Mesothelial cell of epicardium (in vitro differentiated cells): ENCODE data around the gene SSBP3. TPM values are rescaled to one million over a fixed set of nuclear protein-coding genes. Genes with fewer than 3 reads are reported as not detected.
A peak's percentile ranks its signal among the peaks of the same experiment; 100 is the strongest.

Experiments
- DNase-seq, 2 experiments: peaks; one replicate each; pipeline ENCODE4 v3.0.0; 2021; ENCODE audit warnings: low spot score in 2 of 2; ENCODE audit not compliant: unreplicated experiment in 2 of 2
- H3K27ac Mint-ChIP-seq: 2 replicates; pipeline ENCODE4 v1.8.0; 2021; ENCODE audit warnings: mixed read lengths
- H3K27me3 Mint-ChIP-seq: 2 replicates; pipeline ENCODE4 v1.8.0; 2021; ENCODE audit warnings: low read depth, mixed read lengths
- H3K36me3 Mint-ChIP-seq: 2 replicates; pipeline ENCODE4 v1.8.0; 2021; ENCODE audit warnings: mixed read lengths
- H3K4me1 Mint-ChIP-seq: 2 replicates; pipeline ENCODE4 v1.8.0; 2021; ENCODE audit warnings: mixed read lengths
- H3K4me3 Mint-ChIP-seq: 2 replicates; pipeline ENCODE4 v1.8.0; 2021; ENCODE audit warnings: mild to moderate bottlenecking, moderate library complexity, mixed read lengths
- H3K9me3 Mint-ChIP-seq: 2 replicates; pipeline ENCODE4 v1.8.0; 2021; ENCODE audit warnings: mixed read lengths
- total RNA-seq: library from RNA; stranded (reverse); gene quantifications from 3 replicates; pipeline ENCODE4 v1.2.1, GENCODE V29; 2021
- TF ChIP-seq, protein P1 (sequence below): fragments of 200-600 bp; sonication (generic); IDR thresholded peaks from one replicate; pipeline ENCODE4 v1.5.0; 2021; ENCODE audit warnings: antibody characterized with exemption; ENCODE audit not compliant: unreplicated experiment

The SSBP3 gene
- total RNA-seq, 1 donor from 2014 or later: 172 TPM

DNA sequence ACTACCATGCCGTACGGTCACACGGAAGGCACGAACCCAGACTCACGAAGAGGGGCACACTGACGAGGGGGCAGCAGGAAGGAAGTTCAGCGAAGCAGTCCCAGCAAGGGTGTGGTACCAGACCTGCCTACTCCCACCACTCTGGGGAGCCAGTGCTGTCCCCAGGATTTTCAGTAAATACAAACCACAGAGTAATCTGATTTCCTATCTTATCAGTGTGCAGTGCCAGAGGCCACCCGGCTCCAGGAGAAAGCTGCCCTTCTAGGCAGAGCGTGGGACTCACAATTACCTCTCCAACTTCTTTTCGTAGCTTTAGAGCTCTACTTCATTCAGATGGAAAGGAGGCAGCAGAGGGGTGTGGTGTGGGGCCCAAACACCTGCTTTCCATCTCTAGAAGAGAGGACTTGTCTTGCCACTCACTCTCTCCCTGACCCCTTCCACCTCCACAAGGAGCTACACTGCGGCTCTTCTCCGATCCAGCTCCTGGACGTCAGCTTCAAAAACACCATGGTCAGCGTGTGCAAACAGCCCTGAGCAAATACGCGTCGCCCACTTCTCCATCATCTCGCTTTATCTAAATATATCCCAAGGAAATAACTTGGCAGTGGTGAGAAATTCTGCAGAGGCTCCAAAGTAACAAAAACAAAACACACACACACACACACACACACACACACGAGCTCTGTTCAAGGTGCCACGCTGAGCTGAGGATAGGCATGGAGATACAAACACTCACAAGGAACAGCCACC is 107.7 kb downstream of the SSBP3 start:
- DNase-seq: no peak
- Mint-ChIP-seq H3K4me3 (no peak overlapping the region), H3K36me3 (no peaks in the 10 kb centered on the region), H3K27me3 (no peaks in the 10 kb centered on the region), H3K27ac (peak overlapping the region; percentile 61), H3K4me1 (peaks cover 61% of the 10 kb centered on the region), H3K9me3 (no peaks in the 10 kb centered on the region)
- TF ChIP-seq, protein P1, sequence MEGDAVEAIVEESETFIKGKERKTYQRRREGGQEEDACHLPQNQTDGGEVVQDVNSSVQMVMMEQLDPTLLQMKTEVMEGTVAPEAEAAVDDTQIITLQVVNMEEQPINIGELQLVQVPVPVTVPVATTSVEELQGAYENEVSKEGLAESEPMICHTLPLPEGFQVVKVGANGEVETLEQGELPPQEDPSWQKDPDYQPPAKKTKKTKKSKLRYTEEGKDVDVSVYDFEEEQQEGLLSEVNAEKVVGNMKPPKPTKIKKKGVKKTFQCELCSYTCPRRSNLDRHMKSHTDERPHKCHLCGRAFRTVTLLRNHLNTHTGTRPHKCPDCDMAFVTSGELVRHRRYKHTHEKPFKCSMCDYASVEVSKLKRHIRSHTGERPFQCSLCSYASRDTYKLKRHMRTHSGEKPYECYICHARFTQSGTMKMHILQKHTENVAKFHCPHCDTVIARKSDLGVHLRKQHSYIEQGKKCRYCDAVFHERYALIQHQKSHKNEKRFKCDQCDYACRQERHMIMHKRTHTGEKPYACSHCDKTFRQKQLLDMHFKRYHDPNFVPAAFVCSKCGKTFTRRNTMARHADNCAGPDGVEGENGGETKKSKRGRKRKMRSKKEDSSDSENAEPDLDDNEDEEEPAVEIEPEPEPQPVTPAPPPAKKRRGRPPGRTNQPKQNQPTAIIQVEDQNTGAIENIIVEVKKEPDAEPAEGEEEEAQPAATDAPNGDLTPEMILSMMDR: no peak

DNA sequence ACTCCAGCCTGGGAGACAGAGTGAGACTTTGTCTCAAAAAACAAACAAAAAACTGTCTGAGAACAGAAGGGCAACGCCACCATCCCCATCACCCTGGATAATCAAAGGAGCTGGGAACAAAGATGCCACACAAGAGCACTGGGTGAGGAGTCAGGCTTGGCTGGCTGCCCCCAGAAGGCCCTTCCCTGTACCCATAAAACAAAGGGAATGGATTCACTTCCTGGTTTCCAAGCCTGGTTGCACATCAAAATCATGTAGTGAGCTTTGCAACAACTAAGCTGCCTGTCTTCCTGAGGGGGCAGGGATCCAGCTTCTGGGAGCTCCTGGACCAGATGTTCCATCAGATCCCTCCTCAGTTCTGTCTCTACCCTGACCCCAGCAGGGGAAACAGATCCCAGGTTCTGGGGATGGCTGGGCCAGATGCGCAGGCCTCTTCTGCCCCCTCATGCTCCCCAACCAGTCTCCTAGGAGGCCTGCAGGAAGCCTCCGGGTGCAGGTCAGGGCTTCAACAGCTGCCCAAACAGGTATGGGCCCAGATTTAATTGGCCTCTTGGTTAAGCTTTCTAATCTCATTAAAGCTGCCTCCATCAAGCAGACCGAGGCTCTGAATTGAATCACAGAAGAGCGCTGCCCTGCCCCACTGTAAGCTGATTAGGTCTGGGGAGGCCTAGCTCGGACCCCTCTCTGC is 108.5 kb downstream of the SSBP3 start:
- Mint-ChIP-seq H3K9me3 (no peaks in the 10 kb centered on the region), H3K27me3 (no peaks in the 10 kb centered on the region), H3K36me3 (no peaks in the 10 kb centered on the region), H3K27ac (peak overlapping the region; percentile 23), H3K4me3 (no peak overlapping the region), H3K4me1 (peaks cover 59% of the 10 kb centered on the region)
- TF ChIP-seq, protein P1: no peak
- no peak for DNase-seq

DNA sequence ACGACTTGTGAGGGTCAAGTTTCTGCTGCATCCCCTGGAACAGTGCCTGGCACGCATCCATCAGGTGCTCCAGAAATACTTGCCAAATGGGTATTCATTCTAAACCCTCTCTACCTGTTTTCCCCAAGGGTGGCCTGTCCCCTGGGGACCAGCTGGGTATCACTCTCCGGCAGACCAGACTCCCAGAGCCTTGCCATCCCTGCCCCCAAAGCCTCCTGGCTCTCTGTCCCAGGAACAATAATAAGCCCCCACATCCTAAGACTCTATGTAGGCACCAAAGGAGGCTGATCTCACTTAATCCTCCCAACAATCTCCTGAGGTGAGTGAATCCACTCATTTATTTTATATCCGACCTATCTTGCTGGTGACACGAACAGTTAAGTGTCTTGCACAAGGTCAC is 109.5 kb downstream of the SSBP3 start:
- no peak overlapping the region for H3K4me3 Mint-ChIP-seq
- no peak for DNase-seq
- TF ChIP-seq, protein P1: no peak
- no peaks in the 10 kb centered on the region for H3K9me3 Mint-ChIP-seq
- H3K36me3 Mint-ChIP-seq: no peaks in the 10 kb centered on the region
- H3K27me3 Mint-ChIP-seq: no peaks in the 10 kb centered on the region
- H3K4me1 Mint-ChIP-seq: peaks cover 65% of the 10 kb centered on the region
- peak overlapping the region; percentile 52 for H3K27ac Mint-ChIP-seq

DNA sequence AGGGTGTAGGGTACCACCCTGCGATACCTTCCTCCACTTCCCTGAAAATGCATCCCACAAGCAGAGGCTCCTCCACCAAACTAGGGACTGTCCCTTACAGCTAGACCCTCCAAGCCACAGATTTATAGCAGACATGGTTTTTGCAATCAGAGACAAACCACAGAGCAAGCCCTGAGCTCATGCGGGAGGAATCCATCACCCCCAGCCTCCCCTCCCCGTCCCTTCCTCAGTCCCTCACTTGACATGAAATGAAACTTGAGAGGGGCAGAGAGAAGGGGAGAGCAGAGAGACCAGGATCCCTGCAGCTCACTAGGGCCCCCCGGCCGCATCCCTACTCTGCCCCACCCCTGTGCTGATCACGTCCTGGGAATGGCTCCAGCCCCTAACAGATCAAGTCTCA is 111.3 kb downstream of the SSBP3 start:
- Mint-ChIP-seq H3K36me3 (no peaks in the 10 kb centered on the region), H3K27me3 (no peaks in the 10 kb centered on the region), H3K4me3 (no peak overlapping the region), H3K4me1 (peaks cover 75% of the 10 kb centered on the region), H3K27ac (peak overlapping the region; percentile 51), H3K9me3 (no peaks in the 10 kb centered on the region)
- no peak for DNase-seq
- TF ChIP-seq, protein P1: no peak

DNA sequence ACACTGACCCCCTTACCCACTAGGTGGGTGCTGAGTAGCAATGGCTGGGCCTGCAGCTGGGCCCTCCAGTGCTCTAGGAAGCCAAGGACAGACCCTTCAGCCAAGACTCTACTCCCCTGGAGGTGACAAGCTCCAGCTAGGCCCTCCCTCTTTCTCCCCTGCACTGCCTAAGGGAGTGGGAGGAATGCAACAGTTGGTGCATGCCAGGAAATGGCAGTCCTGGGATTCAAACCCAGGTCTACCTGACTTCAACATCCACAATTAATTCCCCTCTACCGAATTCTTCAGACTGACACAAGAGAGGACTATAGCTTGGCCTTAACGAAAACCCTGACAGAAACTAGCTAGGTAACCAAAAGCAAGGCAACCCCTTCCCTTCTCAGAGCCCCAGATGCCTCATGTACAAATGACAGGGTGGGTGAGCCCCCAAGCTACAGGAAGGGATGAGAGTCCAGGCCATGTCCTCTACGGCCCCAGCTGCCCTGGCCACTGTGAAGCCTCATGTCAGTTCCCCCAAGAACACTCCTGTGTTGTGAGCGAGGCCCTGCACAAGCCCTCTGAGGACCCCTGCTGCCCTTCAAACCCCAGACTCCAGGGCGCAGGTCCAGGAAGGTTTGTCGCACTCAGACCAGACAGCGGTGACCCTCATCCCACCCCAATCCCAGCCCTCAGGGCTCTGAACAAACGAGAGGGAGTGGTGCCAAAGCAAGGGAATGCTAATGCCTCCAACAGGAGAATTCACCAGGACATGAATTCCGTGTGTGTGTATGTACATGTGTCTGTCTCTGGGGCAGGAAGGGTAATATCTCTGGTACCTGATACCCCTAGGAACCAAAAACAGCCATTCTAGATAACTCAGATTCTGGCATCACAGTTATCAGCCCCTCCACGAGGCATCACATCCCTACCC is 113.9 kb downstream of the SSBP3 start:
- Mint-ChIP-seq H3K27ac (peak overlapping the region; percentile 74), H3K4me3 (no peak overlapping the region), H3K27me3 (no peaks in the 10 kb centered on the region), H3K9me3 (no peaks in the 10 kb centered on the region), H3K4me1 (peaks cover 76% of the 10 kb centered on the region), H3K36me3 (no peaks in the 10 kb centered on the region)
- no peak for DNase-seq
- TF ChIP-seq, protein P1: no peak
